HT-29 (cell line): ENCODE results near the gene AMDHD1. TPM values are rescaled to one million over a fixed set of nuclear protein-coding genes. Genes with fewer than 3 reads are reported as not detected.

Experiments used
- DNase-seq: peaks from one replicate; pipeline ENCODE4 v3.0.0-alpha.2; 2015; ENCODE audit warnings: low spot score
- total RNA-seq: library from RNA; depleted of rRNA; stranded (reverse); fragments of >200 nt; shearing (Covaris generic); gene quantifications from 2 replicates; pipeline ENCODE4 v1.2.3, GENCODE V29; 2014; rRNA removed

Gene AMDHD1
- total RNA-seq, 1 experiment from 2014 or later, result 0.36 TPM

- DNase-seq, result no peak
These were observed 52.3 kb downstream of the AMDHD1 start for GRCh38 chr12:95995238-95996031.

GRCh38 chr12:95996034-95996658 lies 53.0 kb downstream of the AMDHD1 start, which contains the start of gene HAL:
Gene HAL (minus strand): TSS chr12:95996344. CDS start chr12:95995910, 434 bp downstream.
- peak; percentile 27 for DNase-seq

DNA sequence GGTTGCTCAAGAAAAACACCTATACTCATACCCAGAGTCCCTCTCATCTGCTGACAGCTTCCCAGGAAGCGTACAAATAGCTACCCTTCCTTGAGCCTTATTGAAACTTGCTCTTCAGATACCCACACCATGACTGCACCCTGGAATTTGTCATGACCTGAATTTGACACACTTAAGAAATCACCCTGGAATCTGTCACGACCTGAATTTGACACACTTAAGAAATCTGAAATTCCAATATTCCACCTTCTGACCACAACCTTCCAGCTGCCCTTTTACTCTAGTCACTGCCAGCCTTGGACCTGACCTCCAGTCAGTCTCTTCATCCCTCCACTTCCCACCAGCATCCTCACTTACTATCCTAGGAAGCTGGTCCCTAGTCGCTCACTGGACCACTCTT lies 54.1 kb downstream of the AMDHD1 start:
- DNase-seq, result no peak

GRCh38 chr12:95997911-95998510 lies 54.9 kb downstream of the AMDHD1 start:
- DNase-seq, result no peak

GRCh38 chr12:95998611-95999286 lies 55.6 kb downstream of the AMDHD1 start:
- peak; percentile 68 for DNase-seq

DNA sequence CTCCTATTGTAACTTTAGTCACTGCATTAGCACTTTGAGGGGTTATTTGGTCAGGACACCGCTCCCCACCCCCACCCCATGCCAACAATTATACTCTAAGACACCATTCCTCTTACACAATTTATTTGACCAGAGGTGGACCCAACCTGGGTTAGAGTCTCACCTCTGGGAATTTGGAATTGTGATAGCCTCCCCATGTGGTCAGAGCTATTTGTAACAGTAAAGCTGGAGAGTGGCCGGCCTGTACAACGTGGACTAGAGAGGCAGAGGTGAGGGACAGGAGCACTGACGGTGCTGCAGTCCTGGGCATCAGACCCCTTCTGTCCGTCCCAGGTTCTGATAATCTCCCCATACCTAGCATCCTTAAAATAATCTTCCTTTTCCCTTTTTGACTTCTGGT lies 56.4 kb downstream of the AMDHD1 start:
- no peak for DNase-seq

GRCh38 chr12:96000858-96001257 lies 57.7 kb downstream of the AMDHD1 start:
- DNase-seq, result no peak

DNA sequence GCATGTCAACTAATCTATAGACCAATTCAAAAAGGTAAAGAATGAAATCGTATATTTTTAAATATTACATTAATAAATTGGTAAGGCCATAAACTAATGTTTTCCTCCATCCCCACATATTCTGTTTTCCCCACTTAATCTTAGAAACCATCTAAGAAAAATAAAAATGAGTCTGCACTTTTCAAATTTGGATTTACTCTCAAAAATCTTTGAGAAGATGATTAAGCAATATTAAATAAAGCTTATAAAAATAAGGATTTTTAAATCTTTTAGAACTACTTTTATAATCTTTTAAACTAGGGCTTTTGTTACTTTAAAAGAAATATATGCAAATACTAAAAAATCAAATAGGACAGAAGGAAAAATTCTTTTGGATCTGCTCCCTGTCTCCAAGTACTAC lies 63.6 kb downstream of the AMDHD1 start:
- DNase-seq, result no peak

DNA sequence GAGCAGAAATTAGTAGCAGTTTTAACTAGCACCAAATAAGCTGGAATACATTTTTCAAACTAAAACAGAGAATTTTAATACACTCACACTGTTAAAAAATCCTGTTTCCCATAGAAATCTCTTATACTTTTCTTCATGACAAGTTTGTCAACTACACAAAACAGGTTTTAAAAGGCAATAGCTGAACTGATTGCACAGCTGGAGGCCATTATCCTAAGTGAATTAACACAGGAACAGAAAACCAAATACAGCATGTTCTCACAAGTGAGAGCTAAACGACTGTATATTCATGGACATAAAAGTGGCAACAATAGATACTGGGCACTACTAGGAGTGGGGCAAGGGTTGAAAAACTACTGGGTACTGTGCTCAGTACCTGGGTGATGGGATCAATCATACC lies 64.6 kb downstream of the AMDHD1 start:
- no peak for DNase-seq

DNA sequence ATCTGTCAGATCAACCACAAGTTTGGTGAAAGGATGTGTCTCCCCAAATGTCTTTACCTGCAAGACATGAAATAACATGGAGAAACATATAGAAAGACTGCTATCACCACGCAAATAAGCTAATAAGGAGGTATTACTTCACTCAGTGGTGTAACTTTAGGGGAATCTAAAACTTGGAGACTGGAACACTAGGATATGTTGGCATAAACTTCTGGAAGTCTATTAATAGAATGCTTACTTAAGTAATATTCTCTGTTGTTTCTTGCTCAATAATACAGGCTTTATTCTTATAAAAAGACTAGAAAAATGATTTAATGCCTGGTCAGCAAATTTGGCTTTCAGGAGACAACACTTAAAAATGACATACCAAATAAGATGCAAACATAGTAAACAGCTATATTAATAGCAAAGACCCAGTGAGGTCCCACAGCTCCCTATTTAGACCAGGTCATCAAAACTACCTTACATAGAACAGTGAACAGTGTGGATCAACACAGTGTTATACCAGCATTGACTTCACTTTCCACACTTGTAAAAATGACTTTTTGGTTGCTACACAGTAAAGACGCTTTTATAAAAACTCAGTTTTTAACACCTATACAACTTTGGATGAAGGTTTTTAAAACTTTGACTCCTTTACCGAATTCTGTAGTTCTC lies 71.9 kb downstream of the AMDHD1 start:
- no peak for DNase-seq

- peak; percentile 45 for DNase-seq
These were observed 72.5 kb downstream of the AMDHD1 start for GRCh38 chr12:96015672-96016071.

Other genes with a start within 250 kb of the AMDHD1 start
- 17.1 and 18.1 TPM in 2 replicates for gene NTN4, start 152.6 kb upstream of the AMDHD1 start, total RNA-seq
- gene SNRPF, start 84.4 kb upstream of the AMDHD1 start, total RNA-seq, result 29.0 and 32.0 TPM in 2 replicates
- not detected in 2 replicates for gene CCDC38, start 717 bp upstream of the AMDHD1 start, total RNA-seq
- gene HAL, start 53.0 kb downstream of the AMDHD1 start, total RNA-seq, result not detected in 2 replicates
- 35.0 and 38.2 TPM in 2 replicates for gene LTA4H, start 92.3 kb downstream of the AMDHD1 start, total RNA-seq